Measurements from ENCODE around the gene INPP5F.
"Not testable (repeated sequence)": the region's sequence is repeated elsewhere in the genome, so short reads cannot be mapped to it uniquely, and the experiment has no call there.

The INPP5F gene

DNA sequence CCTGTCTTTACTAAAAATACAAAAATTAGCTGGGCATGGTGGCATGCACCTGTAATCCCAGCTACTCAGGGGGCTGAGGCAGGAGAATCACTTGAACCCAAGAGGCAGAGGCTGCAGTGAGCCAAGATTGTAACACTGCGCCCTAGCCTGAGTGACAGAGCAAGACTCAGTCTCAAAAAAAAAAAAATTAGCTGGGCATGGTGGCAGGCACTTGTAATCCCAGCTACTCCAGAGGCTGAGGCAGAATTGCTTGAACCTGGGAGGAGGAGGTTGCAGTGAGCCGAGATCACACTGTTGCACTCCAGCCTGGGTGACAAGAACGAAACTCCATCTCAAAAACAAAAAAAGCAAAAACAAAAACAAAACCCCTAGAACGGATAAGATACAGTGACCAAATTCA lies 143.5 kb downstream of the INPP5F start:
- intact Hi-C loops (cut with DNase I); DNase-seq: not testable (repeated sequence)

- peak; percentile 17 to 80 (median 57) for DNase-seq
- intact Hi-C loops (cut with DNase I): no loop called here
These were observed 146.2 kb downstream of the INPP5F start for GRCh38 chr10:119871881-119872609.

- intact Hi-C loops (cut with DNase I): no loop called here
- no peak for DNase-seq
These were observed 146.7 kb downstream of the INPP5F start, which contains the start of gene MCMBP for GRCh38 chr10:119872610-119872859. Gene MCMBP, minus strand, starts transcription at chr10:119872843. Its CDS starts 259 bp downstream, at chr10:119872584.

DNA sequence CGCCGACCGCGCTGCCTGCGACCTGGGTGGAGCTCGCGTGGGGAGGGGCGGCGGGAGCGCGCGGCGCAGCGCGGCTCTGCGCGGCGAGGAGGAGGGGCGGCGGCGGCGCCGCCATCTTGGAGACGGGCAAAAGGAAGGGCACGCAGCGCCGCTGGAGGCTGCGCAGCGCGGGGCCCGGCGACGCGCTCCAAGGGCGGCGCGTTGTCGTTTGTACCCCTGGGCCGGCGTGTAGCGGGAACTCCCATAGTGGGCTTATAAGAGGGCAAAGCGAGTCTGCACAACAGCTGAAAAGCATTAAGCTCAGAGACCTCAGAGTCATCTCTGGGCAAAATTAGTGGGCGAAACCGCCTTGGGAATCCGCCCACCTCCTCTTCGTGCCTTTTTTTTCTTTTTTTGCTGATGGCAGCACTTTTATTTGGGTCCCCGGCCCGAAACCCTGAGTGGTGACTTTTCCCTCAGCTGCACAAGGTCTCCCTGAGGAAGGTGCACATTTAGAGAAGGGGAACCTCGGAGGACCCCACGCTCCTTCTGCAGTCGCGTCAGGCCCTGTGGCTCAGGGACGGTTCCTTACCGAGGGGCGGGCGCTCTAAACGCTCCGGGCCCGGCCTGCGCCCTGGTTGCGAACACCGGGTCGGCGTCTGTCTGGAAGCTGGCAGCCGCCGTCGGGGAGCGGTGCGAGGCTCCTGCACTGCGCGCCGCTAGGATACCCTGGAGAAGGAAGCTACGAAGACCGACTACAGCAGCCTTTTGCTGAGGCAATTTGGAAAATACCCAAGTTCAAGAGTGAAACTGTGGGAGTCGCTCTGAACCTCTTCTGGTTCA lies 147.2 kb downstream of the INPP5F start:
- peak; percentile 65 to 95 (median 89) for DNase-seq
- intact Hi-C loops (cut with DNase I): loop anchor here (1.0 kb wide), 1 partner anchor 19 kb away; the partner anchor contains the start of gene SEC23IP

DNA sequence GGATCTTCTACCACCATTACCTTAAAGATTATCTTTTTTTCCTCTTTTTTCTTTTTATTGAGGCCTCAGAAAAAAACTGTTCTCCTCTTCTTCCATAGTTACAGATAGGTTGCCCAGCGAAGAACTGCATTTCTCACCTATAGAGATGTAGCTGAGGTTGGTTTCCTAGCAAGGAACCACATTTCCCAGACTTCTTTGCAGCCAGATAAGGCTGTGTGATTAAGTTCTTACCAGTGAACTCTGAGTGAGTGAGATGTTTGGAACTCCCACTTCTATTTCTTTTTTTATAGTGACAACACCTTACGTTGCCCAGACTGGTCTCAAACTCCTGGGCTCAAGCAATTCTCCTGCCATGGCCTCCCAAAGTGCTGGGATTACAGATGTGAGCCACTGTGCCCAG lies 152.7 kb downstream of the INPP5F start:
- no peak for DNase-seq
- intact Hi-C loops (cut with DNase I): no loop called here
